K562 (cell line): Measurements from ENCODE around the gene MYO18B. TPM values are rescaled to one million over a fixed set of nuclear protein-coding genes. Genes with fewer than 3 reads are reported as not detected.

Experiments
- ATAC-seq: fragments of 200-7000 bp; cut with Tn5 transposase; 3 replicates; pipeline ENCODE4 v1.9.1; 2020; ENCODE audit warnings: moderate library complexity
- BruUV-seq: library from RNA; stranded (reverse); fragments of 400-500 nt; replicated peaks from 2 replicates; lab custom pipeline; 2021; lab: Mats Ljungman, UMichigan
- CTCF ChIA-PET: fragments of 300-600 bp; formaldehyde crosslinking; extraction: SDS; loops from one replicate; lab custom pipeline; 2021; ENCODE audit warnings: low intra/inter-chr PET ratio; lab: Yijun Ruan, JAX
- POLR2A ChIA-PET: fragments of 300-600, 350-650 bp; sonication (Branson Sonifier 250); formaldehyde crosslinking; extraction: SDS; loops from one replicate; lab custom pipeline; 2021; ENCODE audit warnings: antibody characterized with exemption, inconsistent platforms; lab: Yijun Ruan, JAX
- DNase-seq, 4 experiments: peaks; one replicate each; pipeline versions ENCODE4 v3.0.0 to v3.0.0-alpha.2; 2011 to 2018; ENCODE audit warnings: low spot score in 3 of 4, mixed read lengths in 3 of 4; ENCODE audit errors: extremely low read depth in 1 of 4
- FAIRE-seq: peaks from 2 replicates; lab custom pipeline; 2011; peaks lifted over from hg19 to GRCh38; lab: Jason Lieb, UNC
- H2AFZ ChIP-seq: 2 replicates; pipeline ENCODE4 v1.6.0; 2011; ENCODE audit warnings: low read depth, low read length, control low read depth, inconsistent platforms
- H3K27ac ChIP-seq: fragments of 200-600 bp; 3 replicates; pipeline ENCODE4 v1.8.0; 2011; ENCODE audit warnings: low read depth, mild to moderate bottlenecking, control low read depth, inconsistent platforms, low read length, moderate library complexity, mixed read lengths; ENCODE audit errors: extremely low read depth
- H3K27me3 ChIP-seq, 2 experiments: fragments of 300-600 bp in 1 of 2; 2 replicates in 1 of 2; 3 replicates in 1 of 2; pipeline versions ENCODE4 v1.6.0 to v1.8.0; 2011; ENCODE audit warnings: inconsistent platforms in 2 of 2, low read length in 2 of 2, mild to moderate bottlenecking in 1 of 2, mixed read lengths in 1 of 2, moderate library complexity in 1 of 2; ENCODE audit not compliant: control insufficient read depth in 2 of 2, insufficient read depth in 2 of 2
- H3K36me3 ChIP-seq: fragments of 300-600 bp; 3 replicates; pipeline ENCODE4 v1.8.0; 2011; ENCODE audit warnings: mild to moderate bottlenecking, low read length, inconsistent platforms; ENCODE audit not compliant: control insufficient read depth, insufficient read depth
- H3K4me1 ChIP-seq, 2 experiments: fragments of 200-600 bp in 1 of 2; replicated peaks in 1 of 2; 2 replicates in 1 of 2; 3 replicates in 1 of 2; pipeline versions ENCODE4 v1.5.1 to v1.8.0; 2011; ENCODE audit warnings: inconsistent platforms in 2 of 2, low read length in 2 of 2, mild to moderate bottlenecking in 1 of 2, mixed read lengths in 1 of 2, moderate library complexity in 1 of 2; ENCODE audit not compliant: control insufficient read depth in 2 of 2, insufficient read depth in 2 of 2
- H3K4me2 ChIP-seq: 2 replicates; pipeline ENCODE4 v1.6.1; 2011; ENCODE audit warnings: low read length, control low read depth, inconsistent platforms, mixed read lengths; ENCODE audit not compliant: insufficient read depth
- H3K4me3 ChIP-seq: fragments of 200-600 bp; sonication (generic), shearing (Covaris generic); 2 replicates; pipeline ENCODE4 v1.5.1; 2016; ENCODE audit warnings: control low read depth, inconsistent platforms
- H3K79me2 ChIP-seq: fragments of 200-600 bp; 3 replicates; pipeline ENCODE4 v1.8.0; 2011; ENCODE audit warnings: low read length, inconsistent platforms; ENCODE audit not compliant: control insufficient read depth, insufficient read depth
- H3K9ac ChIP-seq, 2 experiments: 2 replicates each; pipeline versions ENCODE4 v1.6.0 to v1.6.1; 2011; ENCODE audit warnings: low read depth in 2 of 2, low read length in 2 of 2, control low read depth in 1 of 2, inconsistent platforms in 1 of 2, mild to moderate bottlenecking in 1 of 2, mixed read lengths in 1 of 2; ENCODE audit not compliant: insufficient read depth in 1 of 2
- H3K9me1 ChIP-seq: one replicate; pipeline ENCODE4 v1.6.0; 2011; ENCODE audit warnings: inconsistent platforms, mild to moderate bottlenecking, low read length, moderate library complexity; ENCODE audit not compliant: control insufficient read depth, insufficient read depth
- H3K9me3 ChIP-seq: replicated peaks from 2 replicates; pipeline ENCODE4 v1.5.1; 2011; ENCODE audit warnings: low read depth, low read length, inconsistent platforms; ENCODE audit not compliant: control insufficient read depth, insufficient read depth
- H4K20me1 ChIP-seq: replicated peaks from 2 replicates; pipeline ENCODE4 v1.6.1; 2011; ENCODE audit warnings: low read length, inconsistent platforms, mixed read lengths; ENCODE audit not compliant: control insufficient read depth, insufficient read depth
- GMEB1 ChIP-seq: fragments of 250-450 bp; sonication (Bioruptor Pico); IDR thresholded peaks from 2 replicates; pipeline ENCODE4 v1.4.0; 2020; ENCODE audit warnings: mild to moderate bottlenecking
- JUN ChIP-seq, 2 experiments: sonication (generic) in 1 of 2; formaldehyde crosslinking in 1 of 2; IDR thresholded peaks; 2 replicates each; pipeline versions ENCODE4 v1.6.1 to v1.8.0; 2012 to 2022; ENCODE audit warnings: borderline replicate concordance in 2 of 2, mild to moderate bottlenecking in 2 of 2, improper control_type of control experiment in 1 of 2, low read depth in 1 of 2, low read length in 1 of 2, missing genetic modification reagents in 1 of 2
- PML ChIP-seq: IDR thresholded peaks from 2 replicates; pipeline ENCODE4 v1.6.1; 2012; ENCODE audit warnings: low read length, inconsistent platforms
- PPARD ChIP-seq: fragments of 250-450 bp; sonication (Bioruptor Pico); IDR thresholded peaks from 2 replicates; pipeline ENCODE4 v1.8.0; 2022; ENCODE audit warnings: inconsistent platforms, mild to moderate bottlenecking, moderate library complexity
- PRDM10 ChIP-seq: fragments of 450-650 bp; IDR thresholded peaks from 2 replicates; pipeline ENCODE4 v1.6.1; 2018; ENCODE audit not compliant: partially characterized antibody
- TSC22D4 ChIP-seq: fragments of 450-650 bp; IDR thresholded peaks from 2 replicates; pipeline ENCODE4 v1.6.1; 2016; ENCODE audit warnings: missing genetic modification characterization, missing biosample characterization, control low read depth
- ZC3H8 ChIP-seq: fragments of 450-650 bp; IDR thresholded peaks from 2 replicates; pipeline ENCODE4 v1.6.1; 2017
- WGBS: fragments of 100-300 bp; shearing (Covaris generic); methylation state at CpG from one replicate; pipeline ENCODE4 v1.1.6; 2016; ENCODE audit warnings: low coverage, mixed read lengths; ENCODE audit not compliant: insufficient coverage; ENCODE audit errors: missing lambda C conversion rate; 5-methylcytosine and 5-hydroxymethylcytosine counted together
- in situ Hi-C: fragments of 300-500 bp; cut with MboI; formaldehyde crosslinking; loops from 4 replicates; pipeline ENCODE4 v1.15.0; 2018; ENCODE audit warnings: inconsistent platforms, mixed read lengths
- intact Hi-C: fragments of 100-400 bp; cut with micrococcal nuclease; formaldehyde crosslinking; loops from 2 replicates; pipeline ENCODE4 v1.14.2; 2022
- polyA plus RNA-seq, 8 experiments: library from polyadenylated mRNA; depleted of rRNA in 4 of 8; stranded (reverse) in 5 of 8; unstranded in 3 of 8; fragments of >200 nt; fragmentation: Nextera tagmentation in 2 of 8; fragmentation: Illumina TruSeq in 1 of 8; extraction: Ambion mirVana in 2 of 8; extraction: Trizol in 1 of 8; gene quantifications; 2 replicates each; pipeline versions ENCODE4 v1.2.1 to v1.2.3, GENCODE V29; 2011 to 2014; ENCODE audit warnings: inconsistent platforms in 1 of 8, missing spikeins in 1 of 8
- total RNA-seq, 7 experiments: library from RNA; depleted of rRNA in 6 of 7; stranded (reverse); fragments of >200 nt in 6 of 7; fragmentation: Illumina TruSeq in 2 of 7; extraction: Trizol in 2 of 7; gene quantifications; 2 replicates each; pipeline versions ENCODE4 v1.2.1 to v1.2.3, GENCODE V29; 2011 to 2021; ENCODE audit warnings: low replicate concordance in 1 of 7
- TF ChIP-seq, protein P1 (sequence below): IDR thresholded peaks from 2 replicates; pipeline ENCODE4 v1.6.1; 2016; ENCODE audit warnings: missing genetic modification characterization, missing compliant biosample characterization
- TF ChIP-seq, protein P2 (sequence below): fragments of 200-800 bp; sonication (Bioruptor generic); IDR thresholded peaks from 2 replicates; pipeline ENCODE4 v1.6.1; 2017; ENCODE audit warnings: missing genetic modification characterization, missing compliant biosample characterization

MYO18B gene
- total and polyA plus RNA-seq, 9 of the 15 experiments (the other 6 are each of a cell fraction or from before 2014, with no cell fraction given), result 0.06 to 7.0 (median 4.3) TPM

DNA sequence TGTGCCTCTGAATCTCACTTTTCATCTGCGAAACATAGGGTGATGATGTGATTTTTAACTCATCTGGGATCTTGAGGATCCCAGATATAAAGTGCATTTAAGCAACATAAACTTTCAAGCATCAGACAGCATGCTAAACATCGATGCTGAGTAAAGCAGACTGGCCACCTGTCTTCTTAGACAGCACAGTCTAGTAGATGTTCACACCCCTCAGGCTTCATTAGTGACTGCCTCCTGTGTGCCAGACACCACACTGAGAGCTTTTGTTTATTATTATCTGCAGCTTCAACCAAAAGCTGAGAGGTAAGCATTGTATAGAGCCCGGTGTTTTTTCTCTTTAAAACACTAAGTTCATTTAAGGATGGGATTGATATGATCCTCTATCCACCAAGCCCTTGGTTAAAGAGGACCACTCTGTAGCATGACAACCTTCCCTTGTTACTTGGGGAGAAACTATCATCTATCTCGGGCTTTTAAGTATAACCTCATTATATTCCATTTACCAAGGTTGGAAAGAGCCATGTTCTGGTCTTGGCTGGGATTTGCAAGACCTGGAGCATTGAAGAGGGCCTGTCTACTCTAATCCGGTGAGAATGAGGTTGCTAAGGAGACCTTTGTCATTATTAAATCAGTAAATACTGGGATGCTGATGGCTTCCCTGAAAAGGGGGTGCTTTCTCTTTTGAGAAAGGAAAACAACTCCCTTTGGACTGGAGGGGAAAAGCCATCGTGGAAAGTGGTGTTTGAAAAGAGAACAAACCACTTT, 313.0 kb downstream of the MYO18B start (continued):
- no peak for TF ChIP-seq GMEB1 (CRISPR knock-in tag)
- TF ChIP-seq PML, result no peak
- TF ChIP-seq, protein P1, sequence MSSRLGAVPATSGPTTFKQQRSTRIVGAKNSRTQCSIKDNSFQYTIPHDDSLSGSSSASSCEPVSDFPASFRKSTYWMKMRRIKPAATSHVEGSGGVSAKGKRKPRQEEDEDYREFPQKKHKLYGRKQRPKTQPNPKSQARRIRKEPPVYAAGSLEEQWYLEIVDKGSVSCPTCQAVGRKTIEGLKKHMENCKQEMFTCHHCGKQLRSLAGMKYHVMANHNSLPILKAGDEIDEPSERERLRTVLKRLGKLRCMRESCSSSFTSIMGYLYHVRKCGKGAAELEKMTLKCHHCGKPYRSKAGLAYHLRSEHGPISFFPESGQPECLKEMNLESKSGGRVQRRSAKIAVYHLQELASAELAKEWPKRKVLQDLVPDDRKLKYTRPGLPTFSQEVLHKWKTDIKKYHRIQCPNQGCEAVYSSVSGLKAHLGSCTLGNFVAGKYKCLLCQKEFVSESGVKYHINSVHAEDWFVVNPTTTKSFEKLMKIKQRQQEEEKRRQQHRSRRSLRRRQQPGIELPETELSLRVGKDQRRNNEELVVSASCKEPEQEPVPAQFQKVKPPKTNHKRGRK (tag), result no peak

DNA sequence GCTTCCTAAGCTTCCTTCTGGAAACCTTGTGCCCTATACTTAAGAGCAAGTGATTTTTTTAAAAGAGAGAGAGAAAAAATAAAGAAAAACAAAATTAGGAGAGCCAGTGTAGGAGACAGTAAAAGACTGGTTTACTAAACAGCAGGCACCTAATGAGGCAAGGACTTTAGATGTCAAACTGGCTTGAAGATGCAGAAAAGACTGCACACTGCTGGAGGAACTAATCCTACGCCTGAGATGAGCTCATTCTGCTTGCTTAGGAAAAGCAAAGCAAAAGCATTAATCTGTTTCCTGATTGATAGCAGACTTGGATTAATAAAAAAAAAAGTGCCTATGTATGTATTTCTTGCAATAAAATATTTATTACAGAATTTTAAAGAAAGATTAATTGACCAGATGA, 313.7 kb downstream of the MYO18B start:
- CTCF ChIA-PET, result no interaction called here
- H3K9me1 ChIP-seq, result no peaks in the 10 kb centered on the region
- H3K27me3 ChIP-seq, result no peaks in the 10 kb centered on the region
- TF ChIP-seq ZC3H8 (no peak), TSC22D4 (tag) (no peak), PRDM10 (no peak), JUN (IDR thresholded peaks at IDR 0.05; ENCODE audit: borderline replicate concordance, low read depth, low read length) (no peak), JUN (CRISPR knock-in tag; IDR thresholded peaks at IDR 0.05; ENCODE audit: borderline replicate concordance) (no peak), PPARD (no peak)
- TF ChIP-seq, protein P2, sequence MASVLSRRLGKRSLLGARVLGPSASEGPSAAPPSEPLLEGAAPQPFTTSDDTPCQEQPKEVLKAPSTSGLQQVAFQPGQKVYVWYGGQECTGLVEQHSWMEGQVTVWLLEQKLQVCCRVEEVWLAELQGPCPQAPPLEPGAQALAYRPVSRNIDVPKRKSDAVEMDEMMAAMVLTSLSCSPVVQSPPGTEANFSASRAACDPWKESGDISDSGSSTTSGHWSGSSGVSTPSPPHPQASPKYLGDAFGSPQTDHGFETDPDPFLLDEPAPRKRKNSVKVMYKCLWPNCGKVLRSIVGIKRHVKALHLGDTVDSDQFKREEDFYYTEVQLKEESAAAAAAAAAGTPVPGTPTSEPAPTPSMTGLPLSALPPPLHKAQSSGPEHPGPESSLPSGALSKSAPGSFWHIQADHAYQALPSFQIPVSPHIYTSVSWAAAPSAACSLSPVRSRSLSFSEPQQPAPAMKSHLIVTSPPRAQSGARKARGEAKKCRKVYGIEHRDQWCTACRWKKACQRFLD (CRISPR knock-in tag), result no peak
- TF ChIP-seq, all 486 proteins: peak for 0
- Histone ChIP-seq H4K20me1 (no peaks in the 10 kb centered on the region), H3K27ac (no peak overlapping the region), H3K4me1 (no peaks in the 10 kb centered on the region), H3K9me3 (no peaks in the 10 kb centered on the region), H3K9ac (no peak overlapping the region), H3K36me3 (no peaks in the 10 kb centered on the region), H3K79me2 (no peaks in the 10 kb centered on the region), H3K4me3 (no peak overlapping the region), H3K4me2 (no peak overlapping the region), H2AFZ (no peak overlapping the region)
- DNase-seq, result no peak
- POLR2A ChIA-PET, result no interaction called here
- no peak for ATAC-seq
- in situ Hi-C loops, result no loop called here
- WGBS, result 13% methylated on average over 1 of the region's 1 CpG
- intact Hi-C loops, result no loop called here
- FAIRE-seq, result no peak
- BruUV-seq, result no TSS peak
